Caco-2 (cell line): Measurements from ENCODE around the gene VOPP1. TPM values are rescaled to one million over a fixed set of nuclear protein-coding genes. Genes with fewer than 3 reads are reported as not detected.

ENCODE experiments used
- BruUV-seq: library from RNA; stranded (reverse); fragments of 400-500 nt; replicated peaks from 2 replicates; lab custom pipeline; 2021; lab: Mats Ljungman, UMichigan
- CTCF ChIA-PET: fragments of 300-600 bp; sonication (Branson Sonifier 250); formaldehyde crosslinking; loops from one replicate; lab custom pipeline; 2022; ENCODE audit warnings: antibody characterized with exemption; lab: Charles Lee
- POLR2A ChIA-PET: fragments of 300-600 bp; sonication (Branson Sonifier 250); formaldehyde crosslinking; loops from one replicate; lab custom pipeline; 2022; ENCODE audit warnings: antibody characterized with exemption; lab: Charles Lee
- DNase-seq, 2 experiments: peaks; one replicate each; pipeline versions ENCODE4 v3.0.0 to v3.0.0-alpha.2; 2020 to 2022
- H3K27me3 ChIP-seq: replicated peaks from 2 replicates; pipeline ENCODE4 v1.6.0; 2011; ENCODE audit warnings: low read length; ENCODE audit not compliant: control insufficient read depth, insufficient read depth
- H3K36me3 ChIP-seq: 2 replicates; pipeline ENCODE4 v1.5.1; 2011; ENCODE audit warnings: low read length; ENCODE audit not compliant: control insufficient read depth, insufficient read depth
- H3K4me1 ChIP-seq: fragments of 250-450 bp; sonication (Bioruptor Pico); 2 replicates; pipeline ENCODE4 v1.5.1; 2020; ENCODE audit warnings: mild to moderate bottlenecking
- H3K4me3 ChIP-seq: 2 replicates; pipeline ENCODE4 v1.5.1; 2011; ENCODE audit warnings: low read depth, mild to moderate bottlenecking, control low read depth, low read length
- H3K9me3 ChIP-seq: fragments of 250-450 bp; sonication (Bioruptor Pico); 2 replicates; pipeline ENCODE4 v1.5.1; 2020; ENCODE audit warnings: mild to moderate bottlenecking, moderate library complexity
- H3K27ac Mint-ChIP-seq: one replicate; pipeline ENCODE4 v1.8.0; 2022; ENCODE audit warnings: mixed read lengths; ENCODE audit not compliant: unreplicated experiment
- H3K27me3 Mint-ChIP-seq: one replicate; pipeline ENCODE4 v1.8.0; 2022; ENCODE audit warnings: mixed read lengths; ENCODE audit not compliant: insufficient read depth, unreplicated experiment
- H3K36me3 Mint-ChIP-seq: one replicate; pipeline ENCODE4 v1.8.0; 2022; ENCODE audit warnings: mild to moderate bottlenecking, mixed read lengths; ENCODE audit not compliant: insufficient read depth, unreplicated experiment
- H3K4me1 Mint-ChIP-seq: one replicate; pipeline ENCODE4 v1.8.0; 2022; ENCODE audit warnings: low read depth, mixed read lengths; ENCODE audit not compliant: unreplicated experiment
- H3K4me3 Mint-ChIP-seq: one replicate; pipeline ENCODE4 v1.8.0; 2022; ENCODE audit warnings: mild to moderate bottlenecking, moderate library complexity, mixed read lengths; ENCODE audit not compliant: unreplicated experiment
- H3K9me3 Mint-ChIP-seq: one replicate; pipeline ENCODE4 v1.8.0; 2022; ENCODE audit warnings: mixed read lengths; ENCODE audit not compliant: unreplicated experiment
- intact Hi-C: fragments of 100-400 bp; cut with micrococcal nuclease; formaldehyde crosslinking; loops from one replicate; pipeline ENCODE4 v1.10.0; 2022; ENCODE audit not compliant: unreplicated experiment
- total RNA-seq: library from RNA; stranded (reverse); gene quantifications from 2 replicates; pipeline ENCODE4 v1.2.3, GENCODE V29; 2022
- TF ChIP-seq, protein P1 (sequence below), 2 experiments: fragments of 200-600 bp in 1 of 2; IDR thresholded peaks; 1 replicate in 1 of 2; 2 replicates in 1 of 2; pipeline versions ENCODE4 v1.5.1 to v1.8.0; 2011 to 2022; ENCODE audit warnings: antibody characterized with exemption in 1 of 2, control low read depth in 1 of 2, inconsistent platforms in 1 of 2, low read depth in 1 of 2, low read length in 1 of 2, mild to moderate bottlenecking in 1 of 2, moderate library complexity in 1 of 2; ENCODE audit not compliant: insufficient read depth in 1 of 2, severe bottlenecking in 1 of 2, unreplicated experiment in 1 of 2

Gene VOPP1
- total RNA-seq, 1 experiment from 2014 or later: 46.8 TPM

DNA sequence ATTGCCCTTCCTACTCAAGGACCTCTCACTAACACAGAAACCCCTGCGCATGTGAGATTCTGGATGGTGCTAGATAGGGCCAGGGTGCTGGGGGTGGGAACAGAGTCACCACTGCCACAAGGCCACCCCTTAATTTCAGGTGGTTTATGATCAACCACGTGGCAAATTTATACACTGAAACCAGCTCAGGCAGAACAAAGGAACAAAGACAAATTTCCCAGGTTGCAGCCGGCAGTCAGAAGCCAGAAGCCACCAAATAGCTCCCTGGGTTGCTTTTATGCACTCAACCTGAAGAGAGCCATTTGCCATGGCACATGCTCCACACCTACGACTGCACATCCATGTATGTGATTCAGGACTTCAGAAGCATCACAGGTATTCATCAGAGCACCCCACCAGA lies 2.5 kb downstream of the VOPP1 start:
- intact Hi-C loops: loop anchor here (5.0 kb wide), 1 partner anchor 137 kb away; no protein-coding TSS in a partner anchor

DNA sequence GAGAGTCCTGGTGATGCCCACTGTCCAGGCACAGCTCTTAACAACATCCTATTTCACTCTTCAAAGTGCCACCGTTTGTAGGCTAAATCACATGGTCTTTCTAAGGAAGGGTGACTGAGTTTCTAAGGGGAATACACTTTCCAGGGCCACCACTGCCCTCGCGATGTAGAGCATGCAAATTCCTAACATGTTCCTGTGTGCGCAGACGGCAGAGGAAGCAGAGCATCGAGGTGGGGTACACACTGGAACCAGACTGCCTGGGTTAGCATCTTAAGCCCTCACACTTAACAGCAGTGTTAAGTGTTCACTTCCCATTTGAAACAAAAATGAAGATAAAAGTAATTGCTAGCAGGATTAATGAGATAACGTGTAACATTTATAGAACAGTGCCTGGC lies 3.0 kb downstream of the VOPP1 start:
- Histone ChIP-seq H3K4me1 (no peaks in the 10 kb centered on the region), H3K36me3 (no peaks in the 10 kb centered on the region; the same call in 1 of the 2 replicates), H3K4me3 (no peak overlapping the region), H3K9me3 (no peaks in the 10 kb centered on the region), H3K27me3 (no peaks in the 10 kb centered on the region; the same call in 1 of the 2 replicates)
- TF ChIP-seq, protein P1, sequence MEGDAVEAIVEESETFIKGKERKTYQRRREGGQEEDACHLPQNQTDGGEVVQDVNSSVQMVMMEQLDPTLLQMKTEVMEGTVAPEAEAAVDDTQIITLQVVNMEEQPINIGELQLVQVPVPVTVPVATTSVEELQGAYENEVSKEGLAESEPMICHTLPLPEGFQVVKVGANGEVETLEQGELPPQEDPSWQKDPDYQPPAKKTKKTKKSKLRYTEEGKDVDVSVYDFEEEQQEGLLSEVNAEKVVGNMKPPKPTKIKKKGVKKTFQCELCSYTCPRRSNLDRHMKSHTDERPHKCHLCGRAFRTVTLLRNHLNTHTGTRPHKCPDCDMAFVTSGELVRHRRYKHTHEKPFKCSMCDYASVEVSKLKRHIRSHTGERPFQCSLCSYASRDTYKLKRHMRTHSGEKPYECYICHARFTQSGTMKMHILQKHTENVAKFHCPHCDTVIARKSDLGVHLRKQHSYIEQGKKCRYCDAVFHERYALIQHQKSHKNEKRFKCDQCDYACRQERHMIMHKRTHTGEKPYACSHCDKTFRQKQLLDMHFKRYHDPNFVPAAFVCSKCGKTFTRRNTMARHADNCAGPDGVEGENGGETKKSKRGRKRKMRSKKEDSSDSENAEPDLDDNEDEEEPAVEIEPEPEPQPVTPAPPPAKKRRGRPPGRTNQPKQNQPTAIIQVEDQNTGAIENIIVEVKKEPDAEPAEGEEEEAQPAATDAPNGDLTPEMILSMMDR (IDR thresholded peaks at IDR 0.05; ENCODE audit: insufficient read depth in 1 of 2, low read depth in 1 of 2, low read length in 1 of 2, severe bottlenecking in 1 of 2, unreplicated experiment in 1 of 2): no peak
- H3K27ac Mint-ChIP-seq: no peak overlapping the region
- intact Hi-C loops: no loop called here
- peak overlapping the region; percentile 33 for H3K4me3 Mint-ChIP-seq
- DNase-seq: no peak
- no TSS peak for BruUV-seq
- peaks cover 16% of the 10 kb centered on the region for H3K4me1 Mint-ChIP-seq
- H3K36me3 Mint-ChIP-seq: peaks cover 15% of the 10 kb centered on the region
- H3K27me3 Mint-ChIP-seq: no peaks in the 10 kb centered on the region
- no peaks in the 10 kb centered on the region for H3K9me3 Mint-ChIP-seq
- POLR2A ChIA-PET: no interaction called here
- CTCF ChIA-PET: interaction anchor here (0.6 kb wide), 1 partner anchor 137 kb away, joined by 3 read pairs; no protein-coding TSS in a partner anchor

More for the DNA sequence above, 2.5 kb downstream of the VOPP1 start:
- ChIA-PET CTCF (no interaction called here), POLR2A (no interaction called here)
- Mint-ChIP-seq H3K36me3 (peaks cover 15% of the 10 kb centered on the region), H3K4me3 (peak overlapping the region; percentile 33), H3K27ac (no peak overlapping the region), H3K9me3 (no peaks in the 10 kb centered on the region), H3K4me1 (peaks cover 16% of the 10 kb centered on the region), H3K27me3 (no peaks in the 10 kb centered on the region)
- H3K36me3 ChIP-seq: no peaks in the 10 kb centered on the region; the same call in 1 of the 2 replicates
- no peaks in the 10 kb centered on the region; the same call in 1 of the 2 replicates for H3K27me3 ChIP-seq
- no peak for DNase-seq
- H3K4me3 ChIP-seq: no peak overlapping the region
- BruUV-seq: no TSS peak
- TF ChIP-seq, protein P1 (IDR thresholded peaks at IDR 0.05; ENCODE audit: insufficient read depth in 1 of 2, low read depth in 1 of 2, low read length in 1 of 2, severe bottlenecking in 1 of 2, unreplicated experiment in 1 of 2): no peak
- no peaks in the 10 kb centered on the region for H3K4me1 ChIP-seq
- H3K9me3 ChIP-seq: no peaks in the 10 kb centered on the region

DNA sequence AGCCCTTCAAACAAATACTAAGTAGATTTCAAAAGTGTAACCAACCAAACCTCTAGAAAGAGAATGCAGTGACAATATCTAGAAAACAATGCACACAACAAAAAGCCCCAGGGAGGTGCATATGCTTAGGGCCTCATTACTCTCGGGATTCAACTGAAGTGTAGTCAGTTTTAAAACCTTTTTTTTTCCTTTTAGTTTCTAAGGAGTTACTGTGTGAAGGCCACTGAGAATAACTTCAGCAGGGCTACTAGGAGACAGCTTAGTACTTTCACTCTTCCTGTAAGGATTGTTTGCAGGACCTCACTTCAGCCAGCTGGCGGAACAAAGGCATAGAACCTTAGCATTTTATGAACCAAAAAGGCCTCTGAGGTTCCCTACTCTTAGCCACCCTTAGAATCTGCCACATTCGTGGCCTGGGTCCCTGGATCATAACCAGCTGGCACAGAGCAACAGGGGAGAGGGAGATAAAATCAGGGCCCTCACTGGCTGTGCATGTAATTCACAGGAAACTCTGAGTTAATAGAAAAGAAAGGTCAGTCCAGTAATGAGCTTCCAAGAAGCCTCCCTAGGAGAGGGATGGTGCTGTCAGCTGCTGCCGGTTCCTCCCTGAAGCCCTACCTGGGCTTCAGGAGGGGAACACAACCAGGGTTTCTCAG lies 3.6 kb downstream of the VOPP1 start:
- intact Hi-C loops: no loop called here
- TF ChIP-seq, protein P1 (IDR thresholded peaks at IDR 0.05; ENCODE audit: insufficient read depth in 1 of 2, low read depth in 1 of 2, low read length in 1 of 2, severe bottlenecking in 1 of 2, unreplicated experiment in 1 of 2): no peak
- H3K36me3 ChIP-seq: no peaks in the 10 kb centered on the region; the same call in 1 of the 2 replicates
- H3K4me3 ChIP-seq: no peak overlapping the region
- H3K4me1 Mint-ChIP-seq: peaks cover 11% of the 10 kb centered on the region
- no peaks in the 10 kb centered on the region for H3K9me3 Mint-ChIP-seq
- no peaks in the 10 kb centered on the region for H3K27me3 Mint-ChIP-seq
- H3K9me3 ChIP-seq: no peaks in the 10 kb centered on the region
- H3K27ac Mint-ChIP-seq: no peak overlapping the region
- no peaks in the 10 kb centered on the region for H3K27me3 ChIP-seq
- H3K4me1 ChIP-seq: no peaks in the 10 kb centered on the region
- POLR2A ChIA-PET: no interaction called here
- CTCF ChIA-PET: interaction anchor here (0.6 kb wide), 1 partner anchor 136 kb away, joined by 3 read pairs; no protein-coding TSS in a partner anchor
- BruUV-seq: no TSS peak
- H3K4me3 Mint-ChIP-seq: no peak overlapping the region
- no peak for DNase-seq
- H3K36me3 Mint-ChIP-seq: peaks cover 15% of the 10 kb centered on the region
